Endothelial cell of umbilical vein (primary cell): Measurements from ENCODE around the gene EIF2S1.

Experiments
- FOS ChIP-seq: IDR thresholded peaks from 2 replicates; pipeline ENCODE4 v1.6.1; 2011; ENCODE audit warnings: mild to moderate bottlenecking, low read length, moderate library complexity, borderline replicate concordance; ENCODE audit not compliant: insufficient read depth
- MYC ChIP-seq: IDR thresholded peaks from one replicate; pipeline ENCODE4 v1.6.1; 2011; ENCODE audit warnings: mild to moderate bottlenecking, low read depth, low read length
- POLR2A ChIP-seq: IDR thresholded peaks from 2 replicates; pipeline ENCODE4 v1.6.1; 2012; ENCODE audit warnings: low read depth, mild to moderate bottlenecking, control low read depth, low read length
- POLR2AphosphoS5 ChIP-seq: IDR thresholded peaks from 2 replicates; pipeline ENCODE4 v1.6.1; 2012; ENCODE audit warnings: low read depth, mild to moderate bottlenecking, control low read depth, low read length, moderate library complexity; ENCODE audit not compliant: insufficient read depth
- TF ChIP-seq, protein P1 (sequence below), 2 donors: IDR thresholded peaks; 1 replicate in 1 of 2; 2 replicates in 1 of 2; pipeline ENCODE4 v1.5.1; 2011; ENCODE audit warnings: low read length in 2 of 2, mild to moderate bottlenecking in 2 of 2, moderate library complexity in 2 of 2, control low read depth in 1 of 2, inconsistent platforms in 1 of 2, low read depth in 1 of 2; ENCODE audit not compliant: insufficient read depth in 1 of 2; ENCODE audit errors: extremely low read depth in 1 of 2
- TF ChIP-seq, protein P2 (sequence below): IDR thresholded peaks from 2 replicates; pipeline ENCODE4 v1.6.1; 2011; ENCODE audit not compliant: insufficient read depth, insufficient read length

DNA sequence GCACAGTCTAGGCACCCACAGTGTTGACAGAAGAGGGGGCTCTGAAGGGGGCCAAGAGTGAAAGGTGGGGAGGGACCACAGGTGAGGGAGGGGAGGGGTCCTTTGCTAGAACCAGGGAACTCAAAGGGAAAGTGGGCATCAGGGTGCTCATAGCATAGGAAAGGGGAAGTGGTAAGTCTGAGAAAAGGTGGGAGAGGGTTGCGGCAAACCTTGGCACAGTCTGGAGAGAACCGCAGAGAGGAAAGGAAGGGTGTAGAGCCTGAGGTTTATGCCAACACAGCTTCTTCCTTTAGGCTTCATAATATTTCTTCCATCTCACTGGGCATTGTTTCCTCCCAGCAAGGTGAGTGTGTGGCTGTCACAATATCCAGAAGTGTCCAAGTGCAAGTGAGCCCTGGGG is 63.3 kb downstream of the EIF2S1 start:
- TF ChIP-seq, protein P1, sequence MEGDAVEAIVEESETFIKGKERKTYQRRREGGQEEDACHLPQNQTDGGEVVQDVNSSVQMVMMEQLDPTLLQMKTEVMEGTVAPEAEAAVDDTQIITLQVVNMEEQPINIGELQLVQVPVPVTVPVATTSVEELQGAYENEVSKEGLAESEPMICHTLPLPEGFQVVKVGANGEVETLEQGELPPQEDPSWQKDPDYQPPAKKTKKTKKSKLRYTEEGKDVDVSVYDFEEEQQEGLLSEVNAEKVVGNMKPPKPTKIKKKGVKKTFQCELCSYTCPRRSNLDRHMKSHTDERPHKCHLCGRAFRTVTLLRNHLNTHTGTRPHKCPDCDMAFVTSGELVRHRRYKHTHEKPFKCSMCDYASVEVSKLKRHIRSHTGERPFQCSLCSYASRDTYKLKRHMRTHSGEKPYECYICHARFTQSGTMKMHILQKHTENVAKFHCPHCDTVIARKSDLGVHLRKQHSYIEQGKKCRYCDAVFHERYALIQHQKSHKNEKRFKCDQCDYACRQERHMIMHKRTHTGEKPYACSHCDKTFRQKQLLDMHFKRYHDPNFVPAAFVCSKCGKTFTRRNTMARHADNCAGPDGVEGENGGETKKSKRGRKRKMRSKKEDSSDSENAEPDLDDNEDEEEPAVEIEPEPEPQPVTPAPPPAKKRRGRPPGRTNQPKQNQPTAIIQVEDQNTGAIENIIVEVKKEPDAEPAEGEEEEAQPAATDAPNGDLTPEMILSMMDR (IDR thresholded peaks at IDR 0.05; ENCODE audit: extremely low read depth in 1 of 2, insufficient read depth in 1 of 2, low read depth in 1 of 2, low read length in 2 of 2): no peak
- no peak for TF ChIP-seq MYC
- TF ChIP-seq POLR2AphosphoS5: no peak
- no peak for TF ChIP-seq POLR2A
- TF ChIP-seq, protein P2, sequence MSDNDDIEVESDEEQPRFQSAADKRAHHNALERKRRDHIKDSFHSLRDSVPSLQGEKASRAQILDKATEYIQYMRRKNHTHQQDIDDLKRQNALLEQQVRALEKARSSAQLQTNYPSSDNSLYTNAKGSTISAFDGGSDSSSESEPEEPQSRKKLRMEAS: no peak
- TF ChIP-seq FOS: no peak
